RKO (cell line): Measurements from ENCODE around the gene SRPX.

Experiments used
- DNase-seq: peaks from one replicate; pipeline ENCODE4 v3.0.0-alpha.2; 2016; ENCODE audit warnings: low spot score

The SRPX gene

GRCh38 chrX:38211891-38212635 is 8.6 kb downstream of the SRPX start:
- DNase-seq, result no peak

- no peak for DNase-seq
Measured at GRCh38 chrX:38206542-38206941, 14.1 kb downstream of the SRPX start.

GRCh38 chrX:38206036-38206435 is 14.6 kb downstream of the SRPX start:
- DNase-seq, result no peak

GRCh38 chrX:38205039-38205438 is 15.6 kb downstream of the SRPX start:
- DNase-seq, result no peak

GRCh38 chrX:38192007-38192810 is 28.5 kb downstream of the SRPX start:
- peak; percentile 43 for DNase-seq

GRCh38 chrX:38189431-38190250 is 31.0 kb downstream of the SRPX start:
- no peak for DNase-seq

GRCh38 chrX:38183596-38183995 is 37.1 kb downstream of the SRPX start:
- no peak for DNase-seq

GRCh38 chrX:38181357-38181756 is 39.3 kb downstream of the SRPX start:
- no peak for DNase-seq

- no peak for DNase-seq
Measured at GRCh38 chrX:38178396-38178795, 42.3 kb downstream of the SRPX start.

GRCh38 chrX:38175139-38175538 is 45.5 kb downstream of the SRPX start:
- DNase-seq, result peak; percentile 68

- no peak for DNase-seq
Measured at GRCh38 chrX:38172596-38172995, 48.1 kb downstream of the SRPX start.

- no peak for DNase-seq
Measured at GRCh38 chrX:38170556-38170955, 50.1 kb downstream of the SRPX start.

GRCh38 chrX:38166478-38167083 is 54.1 kb downstream of the SRPX start:
- peak; percentile 28 for DNase-seq

GRCh38 chrX:38165023-38165422 is 55.6 kb downstream of the SRPX start:
- no peak for DNase-seq

GRCh38 chrX:38163193-38163592 is 57.5 kb downstream of the SRPX start:
- DNase-seq, result no peak

- DNase-seq, result no peak
Measured at GRCh38 chrX:38156838-38157237, 63.8 kb downstream of the SRPX start.

GRCh38 chrX:38154818-38155217 is 65.9 kb downstream of the SRPX start:
- no peak for DNase-seq

GRCh38 chrX:38154340-38154739 is 66.3 kb downstream of the SRPX start:
- no peak for DNase-seq

GRCh38 chrX:38151441-38151840 is 69.2 kb downstream of the SRPX start:
- DNase-seq, result no peak

- no peak for DNase-seq
Measured at GRCh38 chrX:38150993-38151392, 69.7 kb downstream of the SRPX start.

GRCh38 chrX:38149016-38149415 is 71.7 kb downstream of the SRPX start:
- DNase-seq, result no peak

GRCh38 chrX:38142610-38143009 is 78.1 kb downstream of the SRPX start:
- DNase-seq, result no peak
